Astrocyte of the hippocampus (primary cell): Measurements from ENCODE around the gene KRT36.
A peak's percentile ranks its signal among the peaks of the same experiment; 100 is the strongest.

Experiments
- DNase-seq: peaks from one replicate; pipeline ENCODE4 v3.0.0; 2011; ENCODE audit warnings: low read depth, low spot score

KRT36 gene

GRCh38 chr17:41522301-41523224 lies 32.9 kb upstream of the KRT36 start:
- DNase-seq = peak; percentile 36

- peak; percentile 76 for DNase-seq
Measured at GRCh38 chr17:41521574-41522261, 32.0 kb upstream of the KRT36 start.

GRCh38 chr17:41520821-41521521 lies 31.3 kb upstream of the KRT36 start:
- DNase-seq = peak; percentile 39

- peak; percentile 44 for DNase-seq
Measured at GRCh38 chr17:41519501-41520224, 30.0 kb upstream of the KRT36 start.

- peak; percentile 44 for DNase-seq
Measured at GRCh38 chr17:41518789-41519449, 29.2 kb upstream of the KRT36 start, which contains the start of gene KRT15. TSS of gene KRT15 (minus strand) at chr17:41518890. CDS start at chr17:41518827, 63 bp downstream.

- DNase-seq = no peak
Measured at GRCh38 chr17:41518031-41518430, 28.3 kb upstream of the KRT36 start.

GRCh38 chr17:41516830-41517283 lies 27.1 kb upstream of the KRT36 start:
- DNase-seq = no peak

- DNase-seq = no peak
Measured at GRCh38 chr17:41516147-41516829, 26.6 kb upstream of the KRT36 start.

GRCh38 chr17:41513168-41513547 lies 23.4 kb upstream of the KRT36 start:
- no peak for DNase-seq

- no peak for DNase-seq
Measured at GRCh38 chr17:41512546-41513167, 22.9 kb upstream of the KRT36 start.

- no peak for DNase-seq
Measured at GRCh38 chr17:41511716-41512115, 22.0 kb upstream of the KRT36 start.

GRCh38 chr17:41511116-41511515 lies 21.4 kb upstream of the KRT36 start:
- DNase-seq = no peak

- DNase-seq = no peak
Measured at GRCh38 chr17:41510251-41511065, 20.7 kb upstream of the KRT36 start.

- DNase-seq = peak; percentile 34
Measured at GRCh38 chr17:41507315-41507880, 17.7 kb upstream of the KRT36 start.

- DNase-seq = no peak
Measured at GRCh38 chr17:41505809-41506767, 16.4 kb upstream of the KRT36 start.

GRCh38 chr17:41505007-41505808 lies 15.5 kb upstream of the KRT36 start, which contains the start of gene KRT13:
TSS of gene KRT13 (minus strand) at chr17:41505612. CDS start at chr17:41505550, 62 bp downstream.
- no peak for DNase-seq
